Measurements from ENCODE around the gene CD22. TPM values are rescaled to one million over a fixed set of nuclear protein-coding genes. Genes with fewer than 3 reads are reported as not detected.
A peak's percentile ranks its signal among the peaks of the same experiment; 100 is the strongest.

The CD22 gene
- total and polyA plus RNA-seq, 8 donors = 0.32 to 2.1 (median 0.71) TPM

GRCh38 chr19:35392742-35393715, 64.0 kb downstream of the CD22 start:
- H3K9me3 ChIP-seq = no peaks in the 10 kb centered on the region
- H3K27ac ChIP-seq = no peak overlapping the region
- H3K4me3 ChIP-seq = no peak overlapping the region
- no peaks in the 10 kb centered on the region for H3K27me3 ChIP-seq
- H3K36me3 ChIP-seq = no peaks in the 10 kb centered on the region
- no peak for FAIRE-seq
- WGBS, 2 donors = 87 to 88% methylated on average over 5 of the region's 5 CpGs
- no peak for TF ChIP-seq CTCF (IDR thresholded peaks at IDR 0.05)
- peaks cover 0 to 8% (median 0%) of the 10 kb centered on the region in 3 donors for H3K4me1 ChIP-seq
- DNase-seq = no peak
- intact Hi-C loops (cut with DNase I) = no loop called here
- no peak for ATAC-seq

- no peak for TF ChIP-seq CTCF (IDR thresholded peaks at IDR 0.05)
- FAIRE-seq = no peak
- Histone ChIP-seq H3K36me3 (no peaks in the 10 kb centered on the region), H3K27me3 (no peaks in the 10 kb centered on the region), H3K27ac (peak overlapping the region; percentile 20 to 54 (median 31)), H3K4me1 (peaks cover 0 to 8% (median 0%) of the 10 kb centered on the region in 3 donors), H3K9me3 (no peaks in the 10 kb centered on the region), H3K4me3 (no peak overlapping the region)
- peak; percentile 78 to 93 (median 82) for DNase-seq
- WGBS, 2 donors = 26 to 28% methylated on average over 19 of the region's 19 CpGs
- intact Hi-C loops (cut with DNase I) = no loop called here
- peak; percentile 97 to 99 (median 98) for ATAC-seq
Observed at GRCh38 chr19:35395382-35396199, 66.6 kb downstream of the CD22 start.

GRCh38 chr19:35396240-35396885, 67.4 kb downstream of the CD22 start:
- no peak overlapping the region for H3K4me3 ChIP-seq
- 84 to 87% methylated on average over 14 of the region's 14 CpGs for WGBS, 2 donors
- FAIRE-seq (no peak), ATAC-seq (peak in 1 of 4 donors; percentile 7), DNase-seq (no peak)
- H3K4me1 ChIP-seq = peaks cover 0 to 8% (median 0%) of the 10 kb centered on the region in 3 donors
- no peak for TF ChIP-seq CTCF (IDR thresholded peaks at IDR 0.05)
- H3K9me3 ChIP-seq = no peaks in the 10 kb centered on the region
- H3K36me3 ChIP-seq = no peaks in the 10 kb centered on the region
- intact Hi-C loops (cut with DNase I) = no loop called here
- H3K27me3 ChIP-seq = no peaks in the 10 kb centered on the region
- peak overlapping the region; percentile 20 to 54 (median 26) for H3K27ac ChIP-seq

Small RNA genes lying within 50 kb of the gene (microRNA-seq; reads per million reads assigned to microRNA genes)
- 0 reads per million in 2 donors for gene MIR5196

Other genes with a start within 250 kb of the CD22 start
- 10 to 100 TPM; 12.2 to 33.4 (median 16.7) TPM for gene FXYD3, start 213.4 kb upstream of the CD22 start, total RNA-seq
- 10 to 100 TPM; 33.9 to 59.1 TPM for gene FXYD3, start 213.4 kb upstream of the CD22 start, polyA plus RNA-seq
- gene LGI4, start 194.1 kb upstream of the CD22 start, total RNA-seq = 1 to 10 TPM in 5 of 6 donors, under 1 TPM in 1; 0.38 to 2.5 (median 1.7) TPM
- 10 to 100 TPM in 1 of 2 donors, 1 to 10 TPM in 1; 8.0 to 17.9 TPM for gene LGI4, start 194.1 kb upstream of the CD22 start, polyA plus RNA-seq
- gene FXYD1, start 190.4 kb upstream of the CD22 start, total RNA-seq = 1 to 10 TPM; 2.8 to 6.8 (median 4.6) TPM
- gene FXYD1, start 190.4 kb upstream of the CD22 start, polyA plus RNA-seq = 10 to 100 TPM in 1 of 2 donors, 1 to 10 TPM in 1; 9.3 to 16.1 TPM
- gene FXYD7, start 185.9 kb upstream of the CD22 start, total RNA-seq = under 1 TPM in 1 of 6 donors, not detected in 5; 0.23 TPM
- under 1 TPM in 1 of 2 donors, not detected in 1; 0.61 TPM for gene FXYD7, start 185.9 kb upstream of the CD22 start, polyA plus RNA-seq
- 10 to 100 TPM in 3 of 6 donors, 1 to 10 TPM in 3; 2.6 to 34.1 (median 9.2) TPM for gene FXYD5, start 174.5 kb upstream of the CD22 start, total RNA-seq
- 100 to 1,000 TPM in 1 of 2 donors, 10 to 100 TPM in 1; 31.9 to 101 TPM for gene FXYD5, start 174.5 kb upstream of the CD22 start, polyA plus RNA-seq
- gene FAM187B, start 100.4 kb upstream of the CD22 start, total RNA-seq = not detected
- gene FAM187B, start 100.4 kb upstream of the CD22 start, polyA plus RNA-seq = not detected
- 100 to 1,000 TPM in 1 of 6 donors, 10 to 100 TPM in 5; 51.6 to 103 (median 67.0) TPM for gene LSR, start 80.2 kb upstream of the CD22 start, total RNA-seq
- gene LSR, start 80.2 kb upstream of the CD22 start, polyA plus RNA-seq = 10 to 100 TPM; 46.1 to 67.5 TPM
- gene USF2, start 60.2 kb upstream of the CD22 start, total RNA-seq = 10 to 100 TPM; 46.4 to 84.9 (median 59.8) TPM
- 100 to 1,000 TPM; 106 to 112 TPM for gene USF2, start 60.2 kb upstream of the CD22 start, polyA plus RNA-seq
- 10 to 100 TPM in 1 of 6 donors, 1 to 10 TPM in 4, under 1 TPM in 1; 0.69 to 10.2 (median 2.2) TPM for gene HAMP, start 46.7 kb upstream of the CD22 start, total RNA-seq
- gene HAMP, start 46.7 kb upstream of the CD22 start, polyA plus RNA-seq = 100 to 1,000 TPM in 1 of 2 donors, 10 to 100 TPM in 1; 24.5 to 138 TPM
- gene MAG, start 37.0 kb upstream of the CD22 start, total RNA-seq = under 1 TPM in 1 of 6 donors, not detected in 5; 0.17 TPM
- under 1 TPM in 1 of 2 donors, not detected in 1; 0.47 TPM for gene MAG, start 37.0 kb upstream of the CD22 start, polyA plus RNA-seq
- gene FFAR1, start 18.7 kb downstream of the CD22 start, total RNA-seq = 1 to 10 TPM in 4 of 6 donors, under 1 TPM in 2; 0.60 to 3.5 (median 1.8) TPM
- 10 to 100 TPM in 1 of 2 donors, 1 to 10 TPM in 1; 3.6 to 30.1 TPM for gene FFAR1, start 18.7 kb downstream of the CD22 start, polyA plus RNA-seq
- gene FFAR3, start 29.3 kb downstream of the CD22 start, total RNA-seq = under 1 TPM in 5 of 6 donors, not detected in 1; 0.09 to 0.37 (median 0.26) TPM
- 1 to 10 TPM; 1.5 to 2.7 TPM for gene FFAR3, start 29.3 kb downstream of the CD22 start, polyA plus RNA-seq
- gene GPR42, start 41.9 kb downstream of the CD22 start, total RNA-seq = under 1 TPM in 2 of 6 donors, not detected in 4; 0.12 to 0.16 TPM
- under 1 TPM in 1 of 2 donors, not detected in 1; 0.52 TPM for gene GPR42, start 41.9 kb downstream of the CD22 start, polyA plus RNA-seq
- under 1 TPM in 4 of 6 donors, not detected in 2; 0.20 to 0.95 (median 0.35) TPM for gene FFAR2, start 119.1 kb downstream of the CD22 start, total RNA-seq
- 1 to 10 TPM in 1 of 2 donors, under 1 TPM in 1; 0.30 to 2.5 TPM for gene FFAR2, start 119.1 kb downstream of the CD22 start, polyA plus RNA-seq
- 1 to 10 TPM in 1 of 6 donors, under 1 TPM in 1, not detected in 4; 0.35 to 1.1 TPM for gene KRTDAP, start 161.3 kb downstream of the CD22 start, total RNA-seq
- 1 to 10 TPM; 1.4 to 2.0 TPM for gene KRTDAP, start 161.3 kb downstream of the CD22 start, polyA plus RNA-seq
- gene DMKN, start 184.5 kb downstream of the CD22 start, total RNA-seq = 10 to 100 TPM; 48.5 to 86.7 (median 60.0) TPM
- gene DMKN, start 184.5 kb downstream of the CD22 start, polyA plus RNA-seq = 100 to 1,000 TPM; 133 to 197 TPM
- not detected for gene SBSN, start 199.1 kb downstream of the CD22 start, total RNA-seq
- under 1 TPM; 0.15 to 0.16 TPM for gene SBSN, start 199.1 kb downstream of the CD22 start, polyA plus RNA-seq
- not detected for gene GAPDHS, start 204.3 kb downstream of the CD22 start, total RNA-seq
- gene GAPDHS, start 204.3 kb downstream of the CD22 start, polyA plus RNA-seq = not detected
- 10 to 100 TPM; 44.3 to 63.9 (median 51.5) TPM for gene TMEM147, start 216.4 kb downstream of the CD22 start, total RNA-seq
- 10 to 100 TPM; 70.2 to 91.1 TPM for gene TMEM147, start 216.4 kb downstream of the CD22 start, polyA plus RNA-seq
- 1 to 10 TPM in 4 of 6 donors, under 1 TPM in 2; 0.28 to 3.0 (median 2.0) TPM for gene ATP4A, start 234.5 kb downstream of the CD22 start, total RNA-seq
- 10 to 100 TPM in 1 of 2 donors, 1 to 10 TPM in 1; 6.0 to 10.8 TPM for gene ATP4A, start 234.5 kb downstream of the CD22 start, polyA plus RNA-seq

Measured in pancreas (tissue), 10 donors.